Cardiac muscle cell (in vitro differentiated cells and primary cell): ENCODE measurements around the gene CEBPG. TPM values are rescaled to one million over a fixed set of nuclear protein-coding genes. Genes with fewer than 3 reads are reported as not detected.

Experiments used
- DNase-seq, 2 donors: peaks; one replicate each; pipeline versions ENCODE4 v3.0.0 to v3.0.0-alpha.2; 2010 to 2017; ENCODE audit warnings: low read depth in 1 of 2, low spot score in 1 of 2
- H3K27ac ChIP-seq: fragments of 200-600 bp; sonication (generic); 2 replicates; pipeline ENCODE4 v1.5.1; 2016
- H3K27me3 ChIP-seq: fragments of 200-600 bp; sonication (generic); 2 replicates; pipeline ENCODE4 v1.6.0; 2016; ENCODE audit warnings: control low read depth
- H3K36me3 ChIP-seq: fragments of 200-600 bp; sonication (generic); 2 replicates; pipeline ENCODE4 v1.5.1; 2016; ENCODE audit warnings: control low read depth
- H3K4me1 ChIP-seq: fragments of 200-600 bp; sonication (generic); 2 replicates; pipeline ENCODE4 v1.8.1; 2017; ENCODE audit warnings: low read depth, mild to moderate bottlenecking, mixed run types
- H3K4me3 ChIP-seq: fragments of 200-600 bp; sonication (generic); 2 replicates; pipeline ENCODE4 v1.5.1; 2016; ENCODE audit warnings: mild to moderate bottlenecking
- H3K9me3 ChIP-seq: fragments of 200-600 bp; sonication (generic); 2 replicates; pipeline ENCODE4 v1.5.1; 2017; ENCODE audit warnings: low read depth, mild to moderate bottlenecking, control low read depth
- CTCF ChIP-seq: IDR thresholded peaks from 2 replicates; pipeline ENCODE4 v1.5.1; 2012; ENCODE audit warnings: low read depth, mild to moderate bottlenecking, low read length
- polyA plus RNA-seq: library from polyadenylated mRNA; unstranded; fragments of >200 nt; fragmentation: Nextera tagmentation; extraction: Ambion mirVana; gene quantifications from 2 replicates; pipeline ENCODE4 v1.2.1, GENCODE V29; 2016
- total RNA-seq: library from RNA; depleted of rRNA; stranded (reverse); fragments of >200 nt; gene quantifications from 2 replicates; pipeline ENCODE4 v1.2.3, GENCODE V29; 2016

The CEBPG gene
- total and polyA plus RNA-seq, 2 experiments from 2014 or later = 17.4 to 21.1 TPM

- Histone ChIP-seq H3K9me3 (no peaks in the 10 kb centered on the region), H3K27me3 (no peaks in the 10 kb centered on the region), H3K27ac (no peak overlapping the region), H3K36me3 (no peaks in the 10 kb centered on the region), H3K4me1 (no peaks in the 10 kb centered on the region), H3K4me3 (no peak overlapping the region)
- TF ChIP-seq CTCF = no peak
- peak in 1 of 2 donors; percentile 81 for DNase-seq
Observed at GRCh38 chr19:33394006-33394722, 20.7 kb downstream of the CEBPG start.

DNA sequence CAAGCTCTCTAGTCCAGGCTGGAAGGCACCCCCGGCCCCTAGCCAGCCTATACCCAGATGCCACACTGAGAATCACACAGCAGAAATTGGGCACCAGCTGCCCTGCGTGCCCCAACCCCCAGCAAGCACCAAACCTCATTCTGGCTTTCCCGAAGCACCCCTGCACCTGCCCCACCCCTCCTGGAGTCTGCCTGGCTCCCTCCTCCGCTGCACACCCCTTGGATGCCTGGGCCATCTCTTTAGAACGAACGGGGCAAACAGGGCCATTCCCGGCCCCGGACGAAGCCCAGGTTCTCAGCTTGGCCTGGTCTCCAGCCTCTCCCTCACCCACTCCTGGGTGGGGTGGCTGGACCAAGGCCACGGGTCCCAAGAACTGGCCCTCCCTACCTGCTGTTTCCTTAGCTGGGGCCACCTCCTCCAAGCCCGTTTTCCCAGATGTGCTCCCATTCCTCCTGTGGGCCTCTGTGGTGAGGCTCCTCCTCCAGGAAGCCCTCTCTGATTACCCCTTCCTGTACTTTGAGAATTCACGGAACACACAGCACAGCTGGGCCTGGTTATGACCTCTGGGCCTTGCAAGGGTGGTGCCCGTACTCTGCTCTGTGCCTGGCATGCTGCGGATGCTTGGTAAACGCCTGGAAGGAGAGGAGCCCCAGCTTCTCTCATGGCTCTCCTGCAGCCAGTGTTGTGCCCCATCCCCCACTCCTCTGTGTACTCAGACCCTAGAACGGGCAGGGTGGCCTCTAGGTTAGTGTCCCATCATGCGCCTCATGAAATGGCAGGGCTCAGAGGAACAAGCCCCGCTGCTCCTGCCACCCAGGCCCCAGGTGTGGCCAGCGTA lies 21.4 kb downstream of the CEBPG start:
- Histone ChIP-seq H3K36me3 (no peaks in the 10 kb centered on the region), H3K4me3 (no peak overlapping the region), H3K27me3 (no peaks in the 10 kb centered on the region), H3K4me1 (no peaks in the 10 kb centered on the region), H3K9me3 (no peaks in the 10 kb centered on the region), H3K27ac (no peak overlapping the region)
- no peak for TF ChIP-seq CTCF
- no peak for DNase-seq

DNA sequence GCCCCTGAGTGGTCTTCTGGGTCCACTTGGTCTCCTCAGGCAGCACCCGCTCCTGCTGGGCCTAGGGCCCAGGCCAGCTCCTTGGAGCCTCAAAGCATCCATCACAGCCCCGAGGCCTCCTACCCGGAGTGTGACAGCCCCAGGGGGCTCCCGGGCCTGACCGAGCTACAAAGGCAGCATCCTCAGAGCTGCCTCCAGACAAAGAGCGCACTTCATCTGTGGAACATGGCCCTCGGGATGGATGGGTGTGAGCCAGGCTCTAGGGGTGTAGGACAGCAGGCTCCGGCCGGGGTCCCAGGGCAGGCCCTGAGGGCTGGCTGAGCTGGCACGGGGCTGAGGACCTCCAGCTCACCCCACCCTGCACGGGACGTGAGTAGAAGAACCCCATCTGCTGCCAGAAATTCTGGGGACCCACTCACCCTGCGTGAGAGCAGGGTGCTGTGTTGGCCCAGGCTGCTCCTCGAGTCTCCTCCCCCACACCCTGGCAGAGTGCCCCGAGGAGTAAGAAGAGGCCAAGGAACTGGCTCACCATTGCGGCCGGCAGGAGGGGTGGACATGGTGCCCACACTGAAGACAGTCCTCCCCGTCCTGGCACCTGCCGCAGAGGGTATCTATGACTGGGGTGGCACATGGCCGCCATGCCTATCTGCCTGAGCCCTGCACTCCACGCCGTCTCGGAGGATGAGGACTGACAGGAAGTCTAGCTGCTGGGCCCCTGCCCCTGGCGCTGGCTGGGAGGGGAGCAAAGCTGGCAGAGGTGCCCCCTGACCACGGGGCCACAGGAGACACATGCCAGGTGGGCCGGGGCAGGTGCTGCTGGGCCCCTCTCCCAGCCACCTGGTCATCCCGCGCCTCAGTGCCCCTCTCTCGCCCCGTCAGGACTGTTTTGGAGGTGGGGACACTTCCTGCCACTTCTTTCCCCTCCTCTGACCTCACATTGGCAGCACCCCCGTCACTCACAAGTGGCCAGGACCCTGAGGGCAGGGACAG lies 22.3 kb downstream of the CEBPG start:
- Histone ChIP-seq H3K27me3 (no peaks in the 10 kb centered on the region), H3K4me1 (no peaks in the 10 kb centered on the region), H3K4me3 (no peak overlapping the region), H3K9me3 (no peaks in the 10 kb centered on the region), H3K36me3 (no peaks in the 10 kb centered on the region), H3K27ac (no peak overlapping the region)
- peak in 1 of 2 donors; percentile 73 for DNase-seq
- TF ChIP-seq CTCF = no peak

DNA sequence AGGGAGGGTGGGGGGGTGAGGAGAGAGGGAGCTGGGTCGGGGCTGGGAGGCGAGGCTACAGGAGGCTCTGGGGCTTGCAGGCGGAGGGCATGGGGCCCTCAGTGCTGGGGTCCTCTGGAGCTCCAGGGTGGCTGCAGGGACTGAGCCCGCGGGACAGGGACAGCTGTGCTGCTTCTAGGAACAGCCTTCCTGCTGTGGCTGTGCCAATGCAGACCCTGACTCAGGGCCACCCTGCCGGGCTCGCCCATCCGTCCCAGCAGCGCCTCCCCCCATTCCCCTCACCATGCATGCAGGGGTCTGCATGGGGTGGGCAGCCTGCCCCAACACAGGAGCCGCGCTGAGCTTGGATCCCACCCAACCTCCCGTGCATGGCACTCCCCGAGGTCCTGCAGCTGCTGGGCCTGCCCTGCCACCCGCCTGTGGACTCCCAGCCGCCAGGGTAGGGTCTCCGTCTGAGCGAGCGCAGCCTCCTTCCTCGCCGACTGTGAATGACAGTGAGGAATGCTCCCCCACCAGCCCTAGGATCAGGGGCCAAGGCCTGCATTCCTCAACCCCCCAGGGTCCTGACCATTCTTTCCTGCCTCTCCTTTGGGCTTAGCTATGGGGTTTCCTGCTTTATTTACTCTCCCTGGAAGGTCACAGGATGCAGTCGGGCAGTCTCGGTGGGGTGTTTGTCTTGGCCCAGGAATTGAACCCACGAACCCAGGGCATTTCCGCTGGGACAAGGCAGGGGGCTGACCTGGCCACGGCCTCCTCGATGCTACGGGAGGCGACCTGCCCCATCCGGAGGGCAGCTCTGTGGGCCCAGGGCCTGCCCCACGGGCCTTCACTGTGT lies 23.4 kb downstream of the CEBPG start:
- Histone ChIP-seq H3K4me3 (no peak overlapping the region), H3K27ac (no peak overlapping the region), H3K36me3 (no peaks in the 10 kb centered on the region), H3K4me1 (no peaks in the 10 kb centered on the region), H3K9me3 (no peaks in the 10 kb centered on the region), H3K27me3 (no peaks in the 10 kb centered on the region)
- peak in 1 of 2 donors; percentile 65 for DNase-seq
- TF ChIP-seq CTCF = no peak
